H9 (cell line): Measurements from ENCODE around the gene CCBE1. TPM values are rescaled to one million over a fixed set of nuclear protein-coding genes. Genes with fewer than 3 reads are reported as not detected.

Source experiments
- DNase-seq: peaks from one replicate; pipeline ENCODE4 v3.0.0-alpha.2; 2017
- H2AFZ ChIP-seq: one replicate; pipeline ENCODE4 v1.6.1; 2013; ENCODE audit warnings: mild to moderate bottlenecking, low read length, control low read depth, moderate library complexity
- H2AK5ac ChIP-seq: 2 replicates; pipeline ENCODE4 v1.6.1; 2013; ENCODE audit warnings: low read length, control low read depth, mixed read lengths; ENCODE audit not compliant: insufficient read length
- H2BK120ac ChIP-seq: one replicate; pipeline ENCODE4 v1.6.1; 2013; ENCODE audit warnings: low read depth, mild to moderate bottlenecking, low read length, control low read depth, inconsistent platforms; ENCODE audit not compliant: poor library complexity, severe bottlenecking
- H2BK12ac ChIP-seq: 2 replicates; pipeline ENCODE4 v1.6.1; 2013; ENCODE audit warnings: low read length, control low read depth, mixed read lengths, low read depth; ENCODE audit not compliant: insufficient read length
- H2BK15ac ChIP-seq: 2 replicates; pipeline ENCODE4 v1.6.1; 2013; ENCODE audit warnings: low read depth, low read length, control low read depth
- H2BK20ac ChIP-seq: one replicate; pipeline ENCODE4 v1.6.1; 2013; ENCODE audit warnings: low read depth, mild to moderate bottlenecking, low read length, control low read depth, inconsistent platforms; ENCODE audit not compliant: poor library complexity, severe bottlenecking
- H2BK5ac ChIP-seq: 2 replicates; pipeline ENCODE4 v1.6.1; 2013; ENCODE audit warnings: low read length, control low read depth, mixed read lengths; ENCODE audit not compliant: insufficient read length
- H3K14ac ChIP-seq: 2 replicates; pipeline ENCODE4 v1.6.1; 2013; ENCODE audit warnings: low read length, control low read depth; ENCODE audit not compliant: insufficient read depth
- H3K18ac ChIP-seq: 2 replicates; pipeline ENCODE4 v1.6.1; 2013; ENCODE audit warnings: low read depth, mild to moderate bottlenecking, mixed read lengths, low read length, control low read depth; ENCODE audit not compliant: insufficient read length
- H3K23ac ChIP-seq: 2 replicates; pipeline ENCODE4 v1.6.1; 2013; ENCODE audit warnings: low read length, control low read depth, mixed read lengths, low read depth; ENCODE audit not compliant: insufficient read length
- H3K23me2 ChIP-seq: 2 replicates; pipeline ENCODE4 v1.6.1; 2013; ENCODE audit warnings: low read depth, mild to moderate bottlenecking, mixed read lengths, low read length, control low read depth; ENCODE audit not compliant: insufficient read length, poor library complexity, severe bottlenecking
- H3K27ac ChIP-seq: 2 replicates; pipeline ENCODE4 v1.5.1; 2013; ENCODE audit warnings: low read length, control low read depth, mixed read lengths, low read depth; ENCODE audit not compliant: insufficient read length
- H3K27me3 ChIP-seq: 2 replicates; pipeline ENCODE4 v1.6.1; 2013; ENCODE audit warnings: low read length, control low read depth, inconsistent platforms; ENCODE audit not compliant: insufficient read depth
- H3K4ac ChIP-seq: 2 replicates; pipeline ENCODE4 v1.6.1; 2013; ENCODE audit warnings: low read depth, mild to moderate bottlenecking, control low read depth, inconsistent platforms, low read length, moderate library complexity
- H3K4me1 ChIP-seq: 2 replicates; pipeline ENCODE4 v1.6.1; 2013; ENCODE audit warnings: low read length, control low read depth, inconsistent platforms; ENCODE audit not compliant: insufficient read depth
- H3K4me2 ChIP-seq: 2 replicates; pipeline ENCODE4 v1.6.1; 2013; ENCODE audit warnings: low read length, control low read depth, mixed read lengths; ENCODE audit not compliant: insufficient read length, insufficient read depth
- H3K56ac ChIP-seq: 2 replicates; pipeline ENCODE4 v1.6.1; 2013; ENCODE audit warnings: low read depth, mild to moderate bottlenecking, mixed read lengths, low read length, control low read depth; ENCODE audit not compliant: insufficient read length
- H3K79me1 ChIP-seq: 2 replicates; pipeline ENCODE4 v1.6.1; 2013; ENCODE audit warnings: low read depth, mild to moderate bottlenecking, moderate library complexity, low read length, control low read depth, inconsistent platforms; ENCODE audit not compliant: insufficient read depth, poor library complexity, severe bottlenecking
- H3K79me2 ChIP-seq: 2 replicates; pipeline ENCODE4 v1.6.1; 2013; ENCODE audit warnings: low read length, control low read depth, inconsistent platforms; ENCODE audit not compliant: insufficient read depth
- H3K9ac ChIP-seq: 2 replicates; pipeline ENCODE4 v1.6.1; 2013; ENCODE audit warnings: low read length, control low read depth, mixed read lengths; ENCODE audit not compliant: insufficient read length; ENCODE audit errors: extremely low read depth
- H3K9me3 ChIP-seq: one replicate; pipeline ENCODE4 v1.6.1; 2013; ENCODE audit warnings: low read depth, low read length, inconsistent platforms; ENCODE audit not compliant: control insufficient read depth
- H3T11ph ChIP-seq: one replicate; pipeline ENCODE4 v1.6.1; 2013; ENCODE audit warnings: mild to moderate bottlenecking, low read length, control low read depth, inconsistent platforms
- H4K20me1 ChIP-seq: one replicate; pipeline ENCODE4 v1.6.1; 2013; ENCODE audit not compliant: control insufficient read depth, insufficient read length, insufficient read depth
- H4K5ac ChIP-seq: 2 replicates; pipeline ENCODE4 v1.6.1; 2013; ENCODE audit warnings: low read depth, mild to moderate bottlenecking, mixed read lengths, low read length, control low read depth; ENCODE audit not compliant: insufficient read length
- H4K8ac ChIP-seq: replicated peaks from 2 replicates; pipeline ENCODE4 v1.6.1; 2013; ENCODE audit warnings: low read length, control low read depth, mixed read lengths, low read depth; ENCODE audit not compliant: insufficient read length
- H4K91ac ChIP-seq: 2 replicates; pipeline ENCODE4 v1.6.1; 2013; ENCODE audit warnings: low read depth, mild to moderate bottlenecking, moderate library complexity, mixed read lengths, low read length, control low read depth; ENCODE audit not compliant: insufficient read length
- H3K27ac Mint-ChIP-seq, 3 experiments: 2 replicates in 2 of 3; 3 replicates in 1 of 3; pipeline ENCODE4 v1.8.0; 2020 to 2021; ENCODE audit warnings: mixed read lengths in 3 of 3, mild to moderate bottlenecking in 1 of 3, moderate library complexity in 1 of 3
- H3K27me3 Mint-ChIP-seq: 2 replicates; pipeline ENCODE4 v1.8.0; 2021; ENCODE audit warnings: low read depth, mild to moderate bottlenecking, moderate library complexity, mixed read lengths
- H3K36me3 Mint-ChIP-seq, 3 experiments: 2 replicates in 2 of 3; 3 replicates in 1 of 3; pipeline ENCODE4 v1.8.0; 2020 to 2021; ENCODE audit warnings: low read depth in 3 of 3, mixed read lengths in 3 of 3; ENCODE audit not compliant: insufficient read depth in 1 of 3
- H3K4me1 Mint-ChIP-seq, 2 experiments: 2 replicates each; pipeline ENCODE4 v1.8.0; 2020; ENCODE audit warnings: mixed read lengths in 2 of 2
- H3K4me3 Mint-ChIP-seq, 2 experiments: 2 replicates in 1 of 2; 3 replicates in 1 of 2; pipeline ENCODE4 v1.8.0; 2020 to 2021; ENCODE audit warnings: mild to moderate bottlenecking in 2 of 2, mixed read lengths in 2 of 2, moderate library complexity in 1 of 2
- H3K9me3 Mint-ChIP-seq, 2 experiments: 2 replicates in 1 of 2; 3 replicates in 1 of 2; pipeline ENCODE4 v1.8.0; 2020; ENCODE audit warnings: mild to moderate bottlenecking in 2 of 2, mixed read lengths in 2 of 2, moderate library complexity in 1 of 2
- WGBS: extraction: QIAGEN DNeasy Blood & Tissue Kit; methylation state at CpG from one replicate; pipeline ENCODE4 v1.1.7; 2013; ENCODE audit warnings: missing lambda C conversion rate, low lambda C conversion rate, mixed read lengths; ENCODE audit not compliant: insufficient read length; ENCODE audit errors: extremely low coverage; 5-methylcytosine and 5-hydroxymethylcytosine counted together
- total RNA-seq: library from RNA; stranded (reverse); gene quantifications from 2 replicates; pipeline ENCODE4 v1.2.1, GENCODE V29; 2021
- TF ChIP-seq, protein P1 (sequence below): fragments of 200-600 bp; sonication (generic); conservative IDR thresholded peaks from 3 replicates; pipeline ENCODE4 v1.8.0; 2021; ENCODE audit warnings: antibody characterized with exemption, mild to moderate bottlenecking

Gene CCBE1
- total RNA-seq, 1 experiment from 2014 or later: 0.39 TPM

DNA sequence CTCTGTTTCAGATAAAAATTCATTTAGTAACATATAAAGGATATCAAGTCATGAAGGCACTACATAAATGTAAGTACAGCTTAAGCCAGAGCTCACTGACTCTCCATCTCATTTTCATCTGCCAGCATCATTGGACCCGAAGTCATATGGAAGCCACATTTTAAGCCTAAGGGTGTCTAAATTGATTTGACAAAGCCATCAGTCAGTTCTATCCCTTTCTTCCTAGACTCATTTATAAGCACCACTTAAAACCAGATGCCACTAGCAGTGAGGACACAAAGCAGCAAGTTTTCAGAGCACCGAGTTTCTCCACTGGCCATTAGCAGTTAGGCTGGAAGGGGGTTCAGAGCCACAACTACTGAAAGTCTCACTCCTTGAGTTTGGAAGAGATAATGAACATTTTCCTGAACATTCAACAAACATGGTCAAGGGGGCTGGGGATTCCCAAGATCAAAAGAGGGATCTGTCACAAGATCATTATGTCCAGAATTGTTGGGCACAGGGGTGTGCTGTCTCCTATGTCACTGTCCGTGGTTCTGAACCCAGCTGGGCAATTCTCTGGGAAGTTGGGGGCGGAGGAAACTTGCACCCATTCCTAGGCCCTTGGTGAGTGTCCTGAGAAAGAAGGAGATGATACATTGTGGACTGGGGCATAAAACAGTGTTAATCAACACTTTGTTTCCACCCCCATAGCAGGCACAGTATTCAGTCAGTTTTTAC lies 179.6 kb downstream of the CCBE1 start:
- H3K18ac ChIP-seq: no peak overlapping the region
- H2BK5ac ChIP-seq: no peak overlapping the region
- H3T11ph ChIP-seq: no peak overlapping the region
- no peaks in the 10 kb centered on the region for H3K23me2 ChIP-seq
- TF ChIP-seq, protein P1, sequence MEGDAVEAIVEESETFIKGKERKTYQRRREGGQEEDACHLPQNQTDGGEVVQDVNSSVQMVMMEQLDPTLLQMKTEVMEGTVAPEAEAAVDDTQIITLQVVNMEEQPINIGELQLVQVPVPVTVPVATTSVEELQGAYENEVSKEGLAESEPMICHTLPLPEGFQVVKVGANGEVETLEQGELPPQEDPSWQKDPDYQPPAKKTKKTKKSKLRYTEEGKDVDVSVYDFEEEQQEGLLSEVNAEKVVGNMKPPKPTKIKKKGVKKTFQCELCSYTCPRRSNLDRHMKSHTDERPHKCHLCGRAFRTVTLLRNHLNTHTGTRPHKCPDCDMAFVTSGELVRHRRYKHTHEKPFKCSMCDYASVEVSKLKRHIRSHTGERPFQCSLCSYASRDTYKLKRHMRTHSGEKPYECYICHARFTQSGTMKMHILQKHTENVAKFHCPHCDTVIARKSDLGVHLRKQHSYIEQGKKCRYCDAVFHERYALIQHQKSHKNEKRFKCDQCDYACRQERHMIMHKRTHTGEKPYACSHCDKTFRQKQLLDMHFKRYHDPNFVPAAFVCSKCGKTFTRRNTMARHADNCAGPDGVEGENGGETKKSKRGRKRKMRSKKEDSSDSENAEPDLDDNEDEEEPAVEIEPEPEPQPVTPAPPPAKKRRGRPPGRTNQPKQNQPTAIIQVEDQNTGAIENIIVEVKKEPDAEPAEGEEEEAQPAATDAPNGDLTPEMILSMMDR: no peak
- no peak overlapping the region for H2BK12ac ChIP-seq
- no peak overlapping the region for H4K5ac ChIP-seq
- Mint-ChIP-seq H3K9me3 (no peaks in the 10 kb centered on the region; a peak in 1 of 5 replicates), H3K27me3 (peaks cover 2% of the 10 kb centered on the region; the same call in 1 of the 2 replicates), H3K4me3 (no peak overlapping the region), H3K27ac (no peak overlapping the region; a peak in 1 of 7 replicates), H3K4me1 (peaks cover 9% of the 10 kb centered on the region in 2 experiments), H3K36me3 (no peaks in the 10 kb centered on the region)
- H2AFZ ChIP-seq: no peak overlapping the region
- no peak for DNase-seq
- no peak overlapping the region for H2BK15ac ChIP-seq
- H3K4me2 ChIP-seq: no peak overlapping the region
- H3K27ac ChIP-seq: no peak overlapping the region
- H2AK5ac ChIP-seq: no peak overlapping the region
- H3K4ac ChIP-seq: no peak overlapping the region
- H4K20me1 ChIP-seq: no peaks in the 10 kb centered on the region
- no peak overlapping the region for H3K56ac ChIP-seq
- H2BK120ac ChIP-seq: no peak overlapping the region
- no peak overlapping the region for H3K23ac ChIP-seq
- H2BK20ac ChIP-seq: no peak overlapping the region
- no peaks in the 10 kb centered on the region for H3K4me1 ChIP-seq
- no peak overlapping the region for H4K91ac ChIP-seq
- no peaks in the 10 kb centered on the region for H3K79me1 ChIP-seq
- WGBS: no CpG with 5 or more reads among the region's 4 CpGs
- H3K9ac ChIP-seq: no peak overlapping the region
- no peak overlapping the region for H3K14ac ChIP-seq
- H3K9me3 ChIP-seq: no peaks in the 10 kb centered on the region
- no peaks in the 10 kb centered on the region for H3K27me3 ChIP-seq
- H3K79me2 ChIP-seq: no peaks in the 10 kb centered on the region; the same call in 1 of the 2 replicates
- no peak overlapping the region for H4K8ac ChIP-seq
